ENCODE data around the gene FCRLA.

Gene FCRLA

DNA sequence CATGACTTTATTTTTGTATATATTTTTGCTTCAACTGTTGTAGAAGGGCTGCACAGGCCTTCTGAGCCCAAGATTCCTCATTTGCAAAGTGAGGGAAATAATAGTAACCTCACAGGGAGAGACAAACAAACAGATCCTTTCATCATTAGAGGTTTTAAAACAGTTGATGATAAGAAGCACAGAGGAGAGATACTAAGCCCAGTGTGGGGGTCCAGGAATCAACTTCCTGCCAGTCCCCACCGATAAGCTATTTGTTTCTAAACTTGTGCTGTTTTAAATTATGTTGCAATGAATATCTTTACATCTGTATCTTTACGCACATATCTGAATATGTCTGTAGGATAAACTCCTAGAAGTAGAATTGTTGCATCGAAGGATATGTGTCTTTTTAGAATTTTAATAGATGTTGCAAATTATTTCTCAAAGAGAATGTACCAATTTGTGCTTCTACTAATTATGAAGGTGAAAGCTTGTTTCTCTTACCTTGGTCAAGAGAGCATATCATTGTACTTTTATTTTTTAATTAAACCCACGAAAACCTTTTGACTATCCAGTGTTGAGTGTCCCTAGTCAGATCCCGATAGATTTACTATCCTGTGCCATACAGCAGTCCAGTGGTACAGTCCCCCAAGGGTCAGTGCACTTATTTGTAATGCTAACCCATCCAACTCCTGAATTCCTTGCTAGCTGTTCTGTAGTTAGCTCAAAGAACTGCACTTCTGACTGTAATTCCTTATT lies 25.1 kb downstream of the FCRLA start:
- no peak for DNase-seq (ENCODE audit: low read depth)

DNA sequence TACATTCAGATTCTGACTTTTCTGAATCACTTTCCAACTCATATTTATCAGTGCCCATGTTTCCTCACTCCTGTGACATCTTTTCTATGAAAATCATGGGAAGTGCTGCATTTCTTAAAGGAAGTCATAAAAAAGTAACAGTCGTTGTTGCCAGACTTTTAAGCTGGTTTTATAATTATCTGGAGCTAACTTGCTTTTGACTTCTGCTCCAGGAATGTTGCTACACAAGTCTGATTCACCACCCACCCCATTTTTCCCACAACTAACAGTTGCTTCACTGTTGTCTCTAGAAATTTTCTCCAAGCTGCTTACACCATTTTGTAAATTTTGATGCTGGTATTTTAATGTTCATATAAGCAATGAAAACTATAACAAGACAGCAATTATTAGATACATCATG lies 26.5 kb downstream of the FCRLA start:
- DNase-seq (ENCODE audit: low read depth): no peak

DNA sequence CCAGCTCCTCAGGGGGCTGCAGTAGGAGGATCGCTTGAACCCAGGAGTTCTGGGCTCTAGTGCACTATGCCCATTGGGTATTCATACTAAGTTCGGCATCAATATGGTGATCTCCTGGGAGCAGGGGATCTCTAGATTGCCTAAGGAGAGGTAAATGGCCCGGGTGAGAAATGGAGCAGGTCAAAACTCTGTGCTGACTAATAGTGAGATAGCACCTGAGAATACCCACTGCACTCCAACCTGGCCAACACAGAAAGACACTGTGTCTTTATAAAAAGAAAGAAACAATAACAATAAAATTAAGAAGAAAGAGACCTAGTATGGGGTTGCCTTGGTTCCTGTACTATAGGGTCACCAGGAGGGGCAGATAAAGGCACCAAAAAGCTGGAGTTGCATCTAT lies 28.8 kb downstream of the FCRLA start:
- DNase-seq (ENCODE audit: low read depth): no peak

DNA sequence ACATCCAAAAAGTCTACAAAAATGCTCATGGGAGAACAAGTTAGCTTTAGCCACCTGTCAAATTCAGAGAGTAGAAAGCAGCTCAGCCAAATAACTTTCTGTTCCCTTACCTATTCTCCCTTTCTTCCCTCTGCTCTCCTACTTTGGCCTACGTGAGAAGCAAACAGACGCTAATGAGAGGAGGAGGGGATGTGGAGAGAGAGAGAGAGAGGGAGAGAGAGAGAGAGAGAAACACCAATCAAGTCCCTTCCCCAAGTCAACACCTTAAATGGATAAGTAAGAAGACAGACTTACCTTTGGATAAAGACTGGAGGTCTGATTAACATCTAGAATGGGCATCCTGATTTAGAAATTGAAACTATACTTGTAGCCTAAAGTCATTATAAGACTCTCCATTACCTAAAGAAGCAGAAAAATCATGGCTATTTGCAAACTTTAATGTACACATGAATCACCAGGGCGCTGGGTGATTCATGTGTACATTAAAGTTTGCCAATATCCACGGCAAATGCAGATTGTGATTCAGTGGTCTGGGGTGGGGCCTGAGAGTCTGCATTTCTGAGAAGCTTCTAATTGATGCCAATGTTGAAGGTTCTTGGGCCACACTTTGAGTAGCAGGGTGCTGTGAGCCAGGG lies 29.4 kb downstream of the FCRLA start:
- DNase-seq (ENCODE audit: low read depth): no peak

DNA sequence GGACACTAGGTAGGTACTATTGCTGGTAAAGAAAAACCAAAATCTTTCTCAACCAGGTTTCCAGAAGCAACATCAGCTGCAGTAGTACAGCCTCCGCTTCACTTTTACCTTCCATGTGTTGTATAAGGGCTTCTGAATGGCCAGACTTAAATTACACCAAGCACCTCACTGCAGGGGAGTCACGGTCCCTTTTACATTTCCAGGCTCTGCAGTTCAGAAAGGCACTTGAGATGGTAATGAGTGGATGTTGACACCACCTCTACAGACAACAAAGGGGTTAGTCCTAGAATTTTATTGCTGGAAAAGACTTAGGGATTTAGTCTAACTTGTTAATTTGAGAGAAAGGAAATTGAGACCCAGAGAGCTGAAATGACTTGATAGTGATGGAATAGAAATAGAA lies 30.6 kb downstream of the FCRLA start:
- no peak for DNase-seq (ENCODE audit: low read depth)

DNA sequence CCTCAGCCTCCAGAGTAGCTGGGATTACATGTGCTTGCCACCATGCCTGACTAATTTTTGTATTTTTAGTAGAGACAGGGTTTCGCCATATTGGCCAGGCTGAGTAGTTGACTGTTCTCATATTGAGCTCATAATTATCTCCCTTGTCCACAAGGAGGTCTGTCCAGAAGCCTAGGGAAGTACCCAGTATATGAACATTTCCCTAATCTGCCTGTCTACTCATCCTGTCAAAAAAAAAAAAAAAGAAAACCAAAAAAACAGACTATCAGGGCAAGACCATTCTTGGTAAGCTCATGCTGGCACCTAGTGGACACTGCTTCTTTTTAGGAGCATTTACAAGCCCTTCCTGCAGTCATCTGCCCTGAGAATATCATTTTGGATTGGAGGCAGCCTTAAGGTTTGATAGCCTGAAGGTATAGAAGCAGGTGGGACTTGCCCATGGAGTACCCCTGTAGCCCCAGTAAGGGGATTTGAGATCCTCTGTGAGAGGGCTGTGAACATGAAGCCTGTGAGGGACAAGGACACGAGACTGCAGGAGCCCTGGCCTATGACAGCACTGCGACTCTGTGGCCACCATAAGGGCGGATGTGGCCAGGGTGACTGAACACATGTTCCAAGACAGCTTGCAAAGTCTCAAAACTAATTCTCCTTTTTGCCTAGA lies 31.7 kb downstream of the FCRLA start:
- DNase-seq (ENCODE audit: low read depth): peak; percentile 16

DNA sequence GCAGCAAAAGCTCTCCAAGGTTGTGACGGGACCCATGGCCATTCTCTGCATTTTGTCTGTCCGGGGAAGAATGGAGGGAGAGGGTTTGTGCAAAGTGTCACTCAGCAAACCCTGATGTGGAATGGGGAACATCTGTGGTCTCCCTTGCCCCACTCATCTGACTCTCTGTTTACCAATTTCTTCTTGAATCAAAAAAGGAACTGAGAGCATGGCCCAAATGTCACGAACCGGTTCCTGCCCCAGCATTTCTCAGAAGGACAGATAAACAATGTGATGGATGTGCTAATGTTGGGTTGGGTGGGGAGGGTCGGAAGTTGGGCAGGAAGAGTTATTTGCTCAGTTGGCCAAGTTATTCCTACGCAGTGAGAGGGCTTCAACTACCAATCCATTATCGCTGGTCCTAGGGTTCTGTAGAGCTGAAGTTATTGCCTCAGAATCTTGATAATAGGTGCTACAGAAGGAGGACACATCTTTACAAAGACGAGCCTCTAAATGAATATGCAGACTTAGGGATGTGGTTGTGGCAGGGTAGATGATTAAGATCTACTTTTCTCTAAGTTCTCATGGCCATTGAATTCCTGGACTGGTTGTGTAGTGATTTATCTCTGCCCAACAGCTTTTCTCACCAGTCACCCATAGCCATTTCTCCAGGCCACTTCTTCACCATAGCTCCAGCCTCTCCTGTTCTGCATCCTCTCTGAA lies 33.0 kb downstream of the FCRLA start:
- DNase-seq (ENCODE audit: low read depth): no peak

DNA sequence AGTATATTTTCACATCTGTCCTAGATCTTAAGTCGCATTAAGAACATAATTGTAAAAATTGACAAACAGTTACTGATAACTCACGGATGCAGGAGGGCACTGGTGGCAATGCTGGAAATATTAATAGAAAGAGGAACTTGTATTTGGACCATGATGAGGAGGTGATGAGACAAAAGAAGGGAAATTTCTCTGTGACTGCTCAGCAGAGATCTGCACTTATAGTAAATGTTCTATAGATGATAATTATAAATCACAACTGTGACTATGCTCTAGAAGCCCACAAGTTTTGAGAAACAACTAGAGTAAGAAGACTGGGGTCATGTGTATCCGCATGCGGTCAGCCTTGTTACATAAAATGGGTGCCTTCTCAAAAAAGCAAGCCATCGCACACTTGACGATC lies 33.9 kb downstream of the FCRLA start:
- DNase-seq (ENCODE audit: low read depth): no peak

DNA sequence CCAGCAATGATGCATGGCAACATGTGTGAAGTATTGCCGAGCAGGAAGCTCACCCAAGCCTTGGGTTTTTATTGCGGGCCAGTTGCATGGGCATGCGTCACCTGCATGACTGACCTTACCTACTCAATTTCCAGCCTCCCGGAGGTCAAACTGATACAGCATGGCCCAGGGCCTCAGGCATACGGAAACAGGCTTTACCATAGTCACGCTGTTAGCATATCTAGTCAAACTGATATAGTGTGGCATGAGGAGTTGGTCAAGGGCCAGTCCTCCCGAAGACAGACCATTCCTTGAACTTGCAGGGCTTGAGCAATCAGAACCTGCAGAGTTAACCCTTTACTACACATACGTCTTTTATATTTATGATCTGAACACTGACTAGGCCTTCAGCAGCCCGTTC lies 36.2 kb downstream of the FCRLA start:
- no peak for DNase-seq (ENCODE audit: low read depth)

DNA sequence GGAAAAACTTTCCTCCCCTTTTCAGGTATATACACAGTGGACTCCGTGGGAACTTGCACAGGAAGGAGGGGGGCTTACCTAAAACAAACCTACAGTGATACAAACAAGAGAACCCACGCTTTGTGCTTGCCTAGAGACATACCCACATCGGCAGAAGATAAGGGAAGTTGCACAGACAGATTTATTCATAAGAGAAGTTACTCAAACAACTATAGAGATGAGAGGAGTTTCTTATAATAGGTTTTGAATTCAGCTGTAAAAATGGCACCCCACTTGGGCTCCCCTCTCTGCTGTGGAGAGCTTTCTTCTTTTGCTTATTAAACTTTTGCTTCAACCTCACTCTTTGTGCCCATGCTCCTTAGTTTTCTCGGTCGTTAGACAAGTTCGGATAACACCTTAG lies 40.8 kb downstream of the FCRLA start:
- DNase-seq (ENCODE audit: low read depth): no peak

DNA sequence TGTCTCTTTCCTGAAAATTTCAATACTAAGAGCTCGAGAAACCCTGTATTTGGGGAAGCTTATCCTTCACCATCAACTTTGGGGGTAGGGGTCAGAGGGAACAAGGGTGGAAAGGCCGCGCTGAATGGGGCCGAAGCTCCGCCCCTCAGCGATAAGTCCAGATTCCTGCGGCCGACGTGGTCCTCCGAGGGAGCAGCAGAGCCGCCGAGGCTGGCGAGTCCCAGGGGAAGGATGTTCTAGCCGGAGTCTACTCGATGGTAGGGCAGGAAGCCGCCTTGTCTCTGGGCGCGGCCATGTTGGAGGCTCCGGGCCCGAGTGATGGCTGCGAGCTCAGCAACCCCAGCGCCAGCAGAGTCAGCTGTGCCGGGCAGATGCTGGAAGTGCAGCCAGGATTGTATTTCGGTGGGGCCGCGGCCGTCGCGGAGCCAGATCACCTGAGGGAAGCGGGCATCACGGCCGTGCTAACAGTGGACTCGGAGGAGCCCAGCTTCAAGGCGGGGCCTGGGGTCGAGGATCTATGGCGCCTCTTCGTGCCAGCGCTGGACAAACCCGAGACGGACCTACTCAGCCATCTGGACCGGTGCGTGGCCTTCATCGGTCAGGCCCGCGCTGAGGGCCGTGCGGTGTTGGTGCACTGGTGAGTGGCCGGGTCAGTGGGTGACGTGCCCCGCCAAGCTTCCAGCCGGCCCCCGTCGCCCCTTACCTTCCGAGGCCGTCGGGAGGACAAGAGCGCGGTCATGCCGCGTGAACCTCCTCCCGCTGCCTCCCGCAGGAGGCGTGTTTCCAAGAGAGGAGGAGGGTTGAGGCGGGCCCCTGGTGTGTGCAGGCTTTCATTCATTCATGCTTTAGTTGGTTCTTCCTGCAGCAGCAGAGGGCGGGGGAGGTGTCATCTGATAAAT lies 42.7 kb downstream of the FCRLA start, which contains the start of gene DUSP12:
Gene DUSP12, plus strand, starts transcription at position 278 of the 899 bp plus-strand sequence. Its CDS starts 16 bp downstream, at position 294.
- DNase-seq (ENCODE audit: low read depth): peak; percentile 61

DNA sequence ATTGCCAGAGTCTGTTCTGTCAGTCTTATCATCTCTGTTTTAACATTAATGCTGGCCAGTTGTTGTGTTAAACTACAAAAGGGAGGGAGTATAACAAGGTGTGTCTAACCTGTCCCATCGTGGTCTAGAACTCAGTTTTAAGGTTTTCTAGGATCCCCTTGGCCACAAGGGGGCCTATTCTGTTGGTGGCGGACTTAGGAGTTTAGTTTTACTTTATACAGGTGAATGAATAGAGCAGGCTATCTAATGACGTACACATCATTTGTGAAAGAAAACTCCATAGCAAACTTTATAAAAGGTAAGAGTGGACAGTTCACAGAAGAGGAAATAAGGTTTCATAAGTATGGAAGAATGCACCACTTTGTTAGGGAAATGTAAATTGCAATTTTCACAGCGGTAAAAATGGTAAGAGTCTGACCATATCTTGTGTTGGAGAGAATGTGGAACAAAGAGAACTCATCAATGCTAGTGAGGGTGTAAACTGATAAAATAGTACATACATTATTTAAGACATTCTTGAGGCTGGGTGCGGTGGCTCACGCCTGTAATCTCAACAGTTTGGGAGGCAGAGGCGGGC lies 56.6 kb downstream of the FCRLA start:
- DNase-seq (ENCODE audit: low read depth): no peak

Measured in stimulated activated CD8-positive, alpha-beta memory T cell treated with anti-CD3 and anti-CD28 coated beads, Interleukin-15, amount 100 ng/mL, for 1 hour (primary cell).